ENCODE measurements around the gene KIF26B. TPM values are rescaled to one million over a fixed set of nuclear protein-coding genes. Genes with fewer than 3 reads are reported as not detected.

KIF26B gene
- total and polyA plus RNA-seq, 2 experiments from 2014 or later: 0.03 to 0.76 TPM

DNA sequence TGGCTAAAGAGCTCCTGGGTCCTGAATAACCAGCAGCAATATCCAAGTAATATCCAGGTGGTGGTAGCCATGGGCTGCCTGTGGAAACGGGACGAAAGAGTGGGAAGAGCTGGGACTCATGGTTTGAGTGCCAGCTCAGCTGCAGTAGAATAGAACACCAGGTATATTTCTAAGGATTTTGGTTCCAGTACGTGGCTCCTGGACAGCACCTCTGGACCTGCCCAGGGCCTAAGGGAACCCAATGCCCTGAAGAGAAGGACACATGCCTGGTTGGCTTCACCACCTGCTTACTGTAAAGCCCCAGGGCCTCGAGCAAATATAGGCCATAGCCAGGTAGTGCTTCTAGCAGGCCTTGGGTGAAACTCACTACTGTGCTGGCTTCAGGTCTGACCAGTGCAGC lies 566.7 kb downstream of the KIF26B start:
- no peak for DNase-seq (ENCODE audit: low spot score)
- Histone ChIP-seq H3K36me3 (ENCODE audit: insufficient read depth) (no peaks in the 10 kb centered on the region), H3K4me2 (no peak overlapping the region), H3K4me1 (ENCODE audit: insufficient read depth) (no peaks in the 10 kb centered on the region), H3K27me3 (ENCODE audit: insufficient read depth) (no peaks in the 10 kb centered on the region), H3K4me3 (no peak overlapping the region), H3F3A (replicated peaks; ENCODE audit: low read depth) (no peaks in the 10 kb centered on the region), H2AFZ (no peak overlapping the region), H3K9me2 (ENCODE audit: insufficient read depth) (peaks cover 13% of the 10 kb centered on the region; the same call in 1 of the 2 replicates), H3K27ac (ENCODE audit: low read depth) (no peak overlapping the region), H4K20me1 (replicated peaks; ENCODE audit: insufficient read depth) (no peaks in the 10 kb centered on the region), H3K79me2 (replicated peaks; ENCODE audit: insufficient read depth) (no peaks in the 10 kb centered on the region)
- H3K4me1 Mint-ChIP-seq: no peaks in the 10 kb centered on the region
- H3K36me3 Mint-ChIP-seq (ENCODE audit: low read depth): no peaks in the 10 kb centered on the region; the same call in 2 of the 3 replicates
- TF ChIP-seq ZNF114 (CRISPR knock-in tag; IDR thresholded peaks at IDR 0.05) (no peak), STAT1 (IDR thresholded peaks at IDR 0.05; ENCODE audit: unreplicated experiment) (no peak), POLR2AphosphoS5 (IDR thresholded peaks at IDR 0.05; ENCODE audit: low read depth) (no peak), JUNB (IDR thresholded peaks at IDR 0.05; ENCODE audit: unreplicated experiment) (no peak), NANOG (IDR thresholded peaks at IDR 0.05; ENCODE audit: borderline replicate concordance) (no peak), EZH2 (IDR thresholded peaks at IDR 0.05; ENCODE audit: low read depth, unreplicated experiment) (no peak), CREB1 (CRISPR knock-in tag; IDR thresholded peaks at IDR 0.05; ENCODE audit: low read depth) (no peak), ZNF331 (CRISPR knock-in tag; IDR thresholded peaks at IDR 0.05; ENCODE audit: low read depth) (no peak), EZH2phosphoT487 (IDR thresholded peaks at IDR 0.05; ENCODE audit: unreplicated experiment) (no peak)
- TF ChIP-seq, protein P1, sequence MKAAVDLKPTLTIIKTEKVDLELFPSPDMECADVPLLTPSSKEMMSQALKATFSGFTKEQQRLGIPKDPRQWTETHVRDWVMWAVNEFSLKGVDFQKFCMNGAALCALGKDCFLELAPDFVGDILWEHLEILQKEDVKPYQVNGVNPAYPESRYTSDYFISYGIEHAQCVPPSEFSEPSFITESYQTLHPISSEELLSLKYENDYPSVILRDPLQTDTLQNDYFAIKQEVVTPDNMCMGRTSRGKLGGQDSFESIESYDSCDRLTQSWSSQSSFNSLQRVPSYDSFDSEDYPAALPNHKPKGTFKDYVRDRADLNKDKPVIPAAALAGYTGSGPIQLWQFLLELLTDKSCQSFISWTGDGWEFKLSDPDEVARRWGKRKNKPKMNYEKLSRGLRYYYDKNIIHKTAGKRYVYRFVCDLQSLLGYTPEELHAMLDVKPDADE (IDR thresholded peaks at IDR 0.05): no peak
- TF ChIP-seq, protein P2, sequence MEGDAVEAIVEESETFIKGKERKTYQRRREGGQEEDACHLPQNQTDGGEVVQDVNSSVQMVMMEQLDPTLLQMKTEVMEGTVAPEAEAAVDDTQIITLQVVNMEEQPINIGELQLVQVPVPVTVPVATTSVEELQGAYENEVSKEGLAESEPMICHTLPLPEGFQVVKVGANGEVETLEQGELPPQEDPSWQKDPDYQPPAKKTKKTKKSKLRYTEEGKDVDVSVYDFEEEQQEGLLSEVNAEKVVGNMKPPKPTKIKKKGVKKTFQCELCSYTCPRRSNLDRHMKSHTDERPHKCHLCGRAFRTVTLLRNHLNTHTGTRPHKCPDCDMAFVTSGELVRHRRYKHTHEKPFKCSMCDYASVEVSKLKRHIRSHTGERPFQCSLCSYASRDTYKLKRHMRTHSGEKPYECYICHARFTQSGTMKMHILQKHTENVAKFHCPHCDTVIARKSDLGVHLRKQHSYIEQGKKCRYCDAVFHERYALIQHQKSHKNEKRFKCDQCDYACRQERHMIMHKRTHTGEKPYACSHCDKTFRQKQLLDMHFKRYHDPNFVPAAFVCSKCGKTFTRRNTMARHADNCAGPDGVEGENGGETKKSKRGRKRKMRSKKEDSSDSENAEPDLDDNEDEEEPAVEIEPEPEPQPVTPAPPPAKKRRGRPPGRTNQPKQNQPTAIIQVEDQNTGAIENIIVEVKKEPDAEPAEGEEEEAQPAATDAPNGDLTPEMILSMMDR (conservative IDR thresholded peaks at IDR 0.05; ENCODE audit: low read depth in 2 of 2): no peak
- TF ChIP-seq, protein P3, sequence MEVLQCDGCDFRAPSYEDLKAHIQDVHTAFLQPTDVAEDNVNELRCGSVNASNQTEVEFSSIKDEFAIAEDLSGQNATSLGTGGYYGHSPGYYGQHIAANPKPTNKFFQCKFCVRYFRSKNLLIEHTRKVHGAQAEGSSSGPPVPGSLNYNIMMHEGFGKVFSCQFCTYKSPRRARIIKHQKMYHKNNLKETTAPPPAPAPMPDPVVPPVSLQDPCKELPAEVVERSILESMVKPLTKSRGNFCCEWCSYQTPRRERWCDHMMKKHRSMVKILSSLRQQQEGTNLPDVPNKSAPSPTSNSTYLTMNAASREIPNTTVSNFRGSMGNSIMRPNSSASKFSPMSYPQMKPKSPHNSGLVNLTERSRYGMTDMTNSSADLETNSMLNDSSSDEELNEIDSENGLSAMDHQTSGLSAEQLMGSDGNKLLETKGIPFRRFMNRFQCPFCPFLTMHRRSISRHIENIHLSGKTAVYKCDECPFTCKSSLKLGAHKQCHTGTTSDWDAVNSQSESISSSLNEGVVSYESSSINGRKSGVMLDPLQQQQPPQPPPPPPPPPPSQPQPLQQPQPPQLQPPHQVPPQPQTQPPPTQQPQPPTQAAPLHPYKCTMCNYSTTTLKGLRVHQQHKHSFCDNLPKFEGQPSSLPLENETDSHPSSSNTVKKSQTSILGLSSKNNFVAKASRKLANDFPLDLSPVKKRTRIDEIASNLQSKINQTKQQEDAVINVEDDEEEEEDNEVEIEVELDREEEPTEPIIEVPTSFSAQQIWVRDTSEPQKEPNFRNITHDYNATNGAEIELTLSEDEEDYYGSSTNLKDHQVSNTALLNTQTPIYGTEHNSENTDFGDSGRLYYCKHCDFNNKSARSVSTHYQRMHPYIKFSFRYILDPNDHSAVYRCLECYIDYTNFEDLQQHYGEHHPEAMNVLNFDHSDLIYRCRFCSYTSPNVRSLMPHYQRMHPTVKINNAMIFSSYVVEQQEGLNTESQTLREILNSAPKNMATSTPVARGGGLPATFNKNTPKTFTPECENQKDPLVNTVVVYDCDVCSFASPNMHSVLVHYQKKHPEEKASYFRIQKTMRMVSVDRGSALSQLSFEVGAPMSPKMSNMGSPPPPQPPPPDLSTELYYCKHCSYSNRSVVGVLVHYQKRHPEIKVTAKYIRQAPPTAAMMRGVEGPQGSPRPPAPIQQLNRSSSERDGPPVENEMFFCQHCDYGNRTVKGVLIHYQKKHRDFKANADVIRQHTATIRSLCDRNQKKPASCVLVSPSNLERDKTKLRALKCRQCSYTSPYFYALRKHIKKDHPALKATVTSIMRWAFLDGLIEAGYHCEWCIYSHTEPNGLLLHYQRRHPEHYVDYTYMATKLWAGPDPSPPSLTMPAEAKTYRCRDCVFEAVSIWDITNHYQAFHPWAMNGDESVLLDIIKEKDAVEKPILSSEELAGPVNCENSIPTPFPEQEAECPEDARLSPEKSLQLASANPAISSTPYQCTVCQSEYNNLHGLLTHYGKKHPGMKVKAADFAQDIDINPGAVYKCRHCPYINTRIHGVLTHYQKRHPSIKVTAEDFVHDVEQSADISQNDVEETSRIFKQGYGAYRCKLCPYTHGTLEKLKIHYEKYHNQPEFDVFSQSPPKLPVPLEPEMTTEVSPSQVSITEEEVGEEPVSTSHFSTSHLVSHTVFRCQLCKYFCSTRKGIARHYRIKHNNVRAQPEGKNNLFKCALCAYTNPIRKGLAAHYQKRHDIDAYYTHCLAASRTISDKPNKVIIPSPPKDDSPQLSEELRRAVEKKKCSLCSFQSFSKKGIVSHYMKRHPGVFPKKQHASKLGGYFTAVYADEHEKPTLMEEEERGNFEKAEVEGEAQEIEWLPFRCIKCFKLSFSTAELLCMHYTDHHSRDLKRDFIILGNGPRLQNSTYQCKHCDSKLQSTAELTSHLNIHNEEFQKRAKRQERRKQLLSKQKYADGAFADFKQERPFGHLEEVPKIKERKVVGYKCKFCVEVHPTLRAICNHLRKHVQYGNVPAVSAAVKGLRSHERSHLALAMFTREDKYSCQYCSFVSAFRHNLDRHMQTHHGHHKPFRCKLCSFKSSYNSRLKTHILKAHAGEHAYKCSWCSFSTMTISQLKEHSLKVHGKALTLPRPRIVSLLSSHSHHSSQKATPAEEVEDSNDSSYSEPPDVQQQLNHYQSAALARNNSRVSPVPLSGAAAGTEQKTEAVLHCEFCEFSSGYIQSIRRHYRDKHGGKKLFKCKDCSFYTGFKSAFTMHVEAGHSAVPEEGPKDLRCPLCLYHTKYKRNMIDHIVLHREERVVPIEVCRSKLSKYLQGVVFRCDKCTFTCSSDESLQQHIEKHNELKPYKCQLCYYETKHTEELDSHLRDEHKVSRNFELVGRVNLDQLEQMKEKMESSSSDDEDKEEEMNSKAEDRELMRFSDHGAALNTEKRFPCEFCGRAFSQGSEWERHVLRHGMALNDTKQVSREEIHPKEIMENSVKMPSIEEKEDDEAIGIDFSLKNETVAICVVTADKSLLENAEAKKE (CRISPR knock-in tag; IDR thresholded peaks at IDR 0.05): no peak
- TF ChIP-seq, protein P4, sequence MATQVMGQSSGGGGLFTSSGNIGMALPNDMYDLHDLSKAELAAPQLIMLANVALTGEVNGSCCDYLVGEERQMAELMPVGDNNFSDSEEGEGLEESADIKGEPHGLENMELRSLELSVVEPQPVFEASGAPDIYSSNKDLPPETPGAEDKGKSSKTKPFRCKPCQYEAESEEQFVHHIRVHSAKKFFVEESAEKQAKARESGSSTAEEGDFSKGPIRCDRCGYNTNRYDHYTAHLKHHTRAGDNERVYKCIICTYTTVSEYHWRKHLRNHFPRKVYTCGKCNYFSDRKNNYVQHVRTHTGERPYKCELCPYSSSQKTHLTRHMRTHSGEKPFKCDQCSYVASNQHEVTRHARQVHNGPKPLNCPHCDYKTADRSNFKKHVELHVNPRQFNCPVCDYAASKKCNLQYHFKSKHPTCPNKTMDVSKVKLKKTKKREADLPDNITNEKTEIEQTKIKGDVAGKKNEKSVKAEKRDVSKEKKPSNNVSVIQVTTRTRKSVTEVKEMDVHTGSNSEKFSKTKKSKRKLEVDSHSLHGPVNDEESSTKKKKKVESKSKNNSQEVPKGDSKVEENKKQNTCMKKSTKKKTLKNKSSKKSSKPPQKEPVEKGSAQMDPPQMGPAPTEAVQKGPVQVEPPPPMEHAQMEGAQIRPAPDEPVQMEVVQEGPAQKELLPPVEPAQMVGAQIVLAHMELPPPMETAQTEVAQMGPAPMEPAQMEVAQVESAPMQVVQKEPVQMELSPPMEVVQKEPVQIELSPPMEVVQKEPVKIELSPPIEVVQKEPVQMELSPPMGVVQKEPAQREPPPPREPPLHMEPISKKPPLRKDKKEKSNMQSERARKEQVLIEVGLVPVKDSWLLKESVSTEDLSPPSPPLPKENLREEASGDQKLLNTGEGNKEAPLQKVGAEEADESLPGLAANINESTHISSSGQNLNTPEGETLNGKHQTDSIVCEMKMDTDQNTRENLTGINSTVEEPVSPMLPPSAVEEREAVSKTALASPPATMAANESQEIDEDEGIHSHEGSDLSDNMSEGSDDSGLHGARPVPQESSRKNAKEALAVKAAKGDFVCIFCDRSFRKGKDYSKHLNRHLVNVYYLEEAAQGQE (IDR thresholded peaks at IDR 0.05; ENCODE audit: unreplicated experiment): no peak
- H3K27me3 Mint-ChIP-seq (ENCODE audit: insufficient read depth, low read depth, poor library complexity): peaks cover 3% of the 10 kb centered on the region
- no peak overlapping the region for H3K4me3 Mint-ChIP-seq
- ATAC-seq: no peak
- no peak overlapping the region for H3K27ac Mint-ChIP-seq
- no peaks in the 10 kb centered on the region; the same call in 2 of the 3 replicates for H3K9me3 Mint-ChIP-seq
